SJCRH30 (cell line): ENCODE data around the gene ABCG1. TPM values are rescaled to one million over a fixed set of nuclear protein-coding genes. Genes with fewer than 3 reads are reported as not detected.

Experiments used
- DNase-seq, 2 experiments: peaks; one replicate each; pipeline ENCODE4 v3.0.0-alpha.2; 2015 to 2020
- H3K27ac ChIP-seq: fragments of 250-450 bp; sonication (Bioruptor Pico); 2 replicates; pipeline ENCODE4 v1.5.1; 2020; ENCODE audit warnings: mild to moderate bottlenecking, moderate library complexity
- H3K27me3 ChIP-seq: fragments of 250-450 bp; sonication (Bioruptor Pico); 2 replicates; pipeline ENCODE4 v1.5.1; 2020; ENCODE audit warnings: mild to moderate bottlenecking, moderate library complexity
- H3K36me3 ChIP-seq: fragments of 250-450 bp; sonication (Bioruptor Pico); 2 replicates; pipeline ENCODE4 v1.5.1; 2020; ENCODE audit warnings: mild to moderate bottlenecking, moderate library complexity
- H3K4me1 ChIP-seq: fragments of 250-450 bp; sonication (Bioruptor Pico); 2 replicates; pipeline ENCODE4 v1.5.1; 2020; ENCODE audit warnings: mild to moderate bottlenecking, moderate library complexity
- H3K4me3 ChIP-seq: fragments of 250-450 bp; sonication (Bioruptor Pico); 2 replicates; pipeline ENCODE4 v1.5.1; 2020; ENCODE audit warnings: mild to moderate bottlenecking, moderate library complexity
- H3K9me3 ChIP-seq: fragments of 250-450 bp; sonication (Bioruptor Pico); replicated peaks from 2 replicates; pipeline ENCODE4 v1.5.1; 2020; ENCODE audit warnings: mild to moderate bottlenecking, moderate library complexity
- total RNA-seq: library from RNA; depleted of rRNA; stranded (reverse); fragments of >200 nt; shearing (Covaris generic); gene quantifications from 2 replicates; pipeline ENCODE4 v1.2.3, GENCODE V29; 2014

ABCG1 gene
- total RNA-seq, 1 experiment from 2014 or later = 0.04 TPM

- no peaks in the 10 kb centered on the region for H3K36me3 ChIP-seq
- H3K4me3 ChIP-seq = no peak overlapping the region
- peaks cover 18% of the 10 kb centered on the region for H3K4me1 ChIP-seq
- no peaks in the 10 kb centered on the region for H3K9me3 ChIP-seq
- no peak overlapping the region for H3K27ac ChIP-seq
- peak; percentile 68 to 83 for DNase-seq
- H3K27me3 ChIP-seq = 0 out of 2 replicates have a peak, but pooled peaks cover 5% of the 10 kb centered on the region
These were observed 87.6 kb downstream of the ABCG1 start for GRCh38 chr21:42306366-42307035.

DNA sequence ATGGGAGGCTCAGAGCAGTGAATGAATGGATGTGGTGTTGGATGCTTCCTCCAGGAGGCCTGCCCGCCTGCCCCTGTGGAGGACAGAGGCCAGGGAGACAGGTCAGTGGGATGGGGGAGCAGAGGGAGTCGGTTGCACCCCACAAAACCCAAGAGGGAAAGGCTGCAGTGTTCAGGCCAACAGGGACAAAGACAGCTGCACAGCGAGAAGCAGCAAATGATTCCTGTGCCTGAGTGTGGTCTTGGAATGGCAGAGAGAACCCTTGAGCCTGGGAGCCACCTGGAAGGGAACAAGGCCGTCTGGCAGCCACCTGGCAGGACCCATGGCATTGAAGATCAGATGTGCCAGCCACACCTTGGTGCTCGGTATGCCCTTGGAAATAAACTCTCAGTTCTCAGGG lies 88.2 kb downstream of the ABCG1 start:
- DNase-seq = no peak
- Histone ChIP-seq H3K27ac (no peak overlapping the region; the same call in 1 of the 2 replicates), H3K36me3 (no peaks in the 10 kb centered on the region), H3K4me1 (peaks cover 18% of the 10 kb centered on the region), H3K9me3 (no peaks in the 10 kb centered on the region), H3K4me3 (no peak overlapping the region), H3K27me3 (0 out of 2 replicates have a peak, but pooled peaks cover under 1% of the 10 kb centered on the region)

DNA sequence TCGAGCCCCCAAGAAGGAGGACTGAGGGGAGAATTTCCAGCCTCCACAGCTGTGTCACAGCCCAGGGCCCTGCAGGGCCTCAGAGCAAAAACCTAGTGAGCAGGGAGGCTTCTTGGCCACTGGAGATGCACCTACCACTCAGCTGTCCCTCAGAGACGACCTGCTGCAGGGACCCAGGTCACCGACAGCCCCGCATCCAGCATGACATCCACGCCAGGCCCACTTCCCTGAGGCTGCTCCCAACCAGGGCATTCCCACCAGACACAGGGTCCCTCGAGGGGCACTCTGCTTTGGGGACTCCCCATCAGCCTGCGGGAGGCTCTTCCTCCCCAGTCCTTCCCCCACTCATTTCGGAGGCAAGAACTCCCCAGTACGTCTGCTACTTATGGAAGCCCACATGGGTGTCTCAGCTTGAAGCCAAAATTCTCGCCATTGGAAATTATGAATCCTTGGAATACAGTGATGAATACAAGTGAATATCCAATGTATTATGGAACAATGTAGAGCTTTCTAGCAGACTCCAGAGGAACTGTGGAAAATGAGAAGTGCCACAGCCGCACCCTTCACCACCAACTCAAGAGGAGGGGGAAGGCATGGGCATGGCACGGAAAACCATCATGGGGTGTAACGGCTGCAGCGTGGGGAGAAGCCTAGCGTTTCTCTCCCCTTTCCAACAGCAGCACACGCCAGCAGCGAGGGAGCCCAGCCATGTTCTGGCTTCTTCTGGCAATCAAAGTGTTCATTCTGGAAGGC lies 89.4 kb downstream of the ABCG1 start:
- Histone ChIP-seq H3K4me1 (peaks cover 27% of the 10 kb centered on the region), H3K36me3 (no peaks in the 10 kb centered on the region), H3K27me3 (no peaks in the 10 kb centered on the region), H3K27ac (no peak overlapping the region), H3K9me3 (no peaks in the 10 kb centered on the region), H3K4me3 (no peak overlapping the region)
- DNase-seq = no peak

- no peak for DNase-seq
- no peaks in the 10 kb centered on the region for H3K36me3 ChIP-seq
- H3K9me3 ChIP-seq = no peaks in the 10 kb centered on the region
- H3K27me3 ChIP-seq = no peaks in the 10 kb centered on the region
- H3K27ac ChIP-seq = no peak overlapping the region
- H3K4me3 ChIP-seq = no peak overlapping the region
- H3K4me1 ChIP-seq = peaks cover 32% of the 10 kb centered on the region
These were observed 90.2 kb downstream of the ABCG1 start for GRCh38 chr21:42308914-42309752.

DNA sequence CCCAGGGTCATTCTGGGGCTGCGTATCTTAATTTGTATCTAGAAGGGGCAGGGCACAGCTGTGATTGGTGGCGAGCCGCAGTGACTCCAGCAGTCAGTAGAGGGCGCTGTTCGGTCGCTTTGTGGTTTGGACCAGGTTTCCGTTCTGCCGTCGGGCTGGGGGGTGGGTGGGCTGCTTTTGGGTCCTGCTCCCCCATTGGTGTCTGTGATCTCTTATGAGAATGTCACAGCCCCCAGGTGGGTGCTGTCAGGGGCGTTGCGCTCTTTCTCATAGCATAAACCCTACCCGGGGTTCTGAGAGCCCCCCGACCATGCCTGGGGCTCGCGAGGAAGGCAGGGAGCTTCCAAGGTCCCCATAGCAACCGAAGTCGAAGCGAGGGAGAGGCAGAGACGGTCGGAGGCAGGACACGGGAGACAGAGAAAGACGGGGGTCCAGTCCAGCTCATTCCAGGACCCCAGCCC lies 90.8 kb downstream of the ABCG1 start:
- Histone ChIP-seq H3K9me3 (no peaks in the 10 kb centered on the region), H3K27me3 (no peaks in the 10 kb centered on the region), H3K27ac (no peak overlapping the region), H3K36me3 (no peaks in the 10 kb centered on the region), H3K4me1 (peaks cover 38% of the 10 kb centered on the region), H3K4me3 (no peak overlapping the region)
- peak; percentile 65 to 84 for DNase-seq

DNA sequence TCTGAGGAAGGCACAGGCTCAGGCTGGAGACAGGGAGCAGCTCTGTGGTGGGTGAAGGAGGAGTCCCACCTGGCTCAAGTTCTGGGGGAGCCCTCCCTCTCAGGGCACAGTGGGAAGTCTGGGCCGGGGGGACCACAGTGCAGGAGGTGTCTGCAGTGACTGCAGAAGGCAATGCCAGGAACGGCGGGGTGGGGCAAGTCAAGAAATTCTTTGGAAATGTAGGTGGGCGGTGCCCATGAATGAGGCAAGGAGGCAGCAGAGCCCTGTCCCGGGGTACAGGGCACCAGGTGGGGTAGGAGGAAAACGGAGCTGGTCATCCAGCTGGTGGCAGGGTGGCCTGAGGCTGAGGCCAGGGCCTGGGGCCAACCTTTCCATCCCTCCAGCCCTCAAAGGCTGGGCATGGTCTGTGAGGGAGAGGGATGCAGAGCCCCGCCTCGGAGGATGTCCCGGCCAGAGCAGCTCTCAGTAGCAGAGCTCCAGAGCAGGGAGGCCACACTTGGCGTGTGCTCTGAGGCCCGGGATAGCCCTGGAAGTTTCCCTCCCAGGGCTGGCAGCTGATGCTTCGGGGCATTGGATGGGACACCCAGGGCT lies 91.6 kb downstream of the ABCG1 start:
- no peaks in the 10 kb centered on the region for H3K36me3 ChIP-seq
- H3K4me3 ChIP-seq = no peak overlapping the region
- H3K27ac ChIP-seq = no peak overlapping the region
- H3K4me1 ChIP-seq = peaks cover 42% of the 10 kb centered on the region
- no peaks in the 10 kb centered on the region for H3K27me3 ChIP-seq
- DNase-seq = no peak
- no peaks in the 10 kb centered on the region for H3K9me3 ChIP-seq

DNA sequence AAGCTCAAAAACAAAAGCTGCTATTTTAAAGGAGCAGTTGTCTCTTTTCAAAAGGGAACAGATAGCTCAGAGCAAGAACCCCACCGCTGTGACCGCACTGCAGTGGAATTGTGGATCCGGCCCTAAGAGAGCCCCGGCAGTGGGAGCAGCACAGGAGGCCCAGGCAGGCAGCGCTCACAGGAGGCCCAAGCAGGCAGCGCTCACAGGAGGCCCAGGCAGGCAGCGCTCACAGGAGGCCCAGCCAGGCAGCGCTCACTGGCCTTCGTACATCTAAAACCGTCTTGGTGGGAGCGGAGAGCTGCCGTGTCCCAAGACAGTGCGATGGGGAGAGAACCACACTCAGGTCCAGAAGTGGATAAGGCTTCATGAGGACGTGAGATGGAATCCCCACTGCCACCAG lies 92.2 kb downstream of the ABCG1 start:
- Histone ChIP-seq H3K4me1 (peaks cover 43% of the 10 kb centered on the region), H3K4me3 (no peak overlapping the region), H3K9me3 (no peaks in the 10 kb centered on the region), H3K27ac (no peak overlapping the region), H3K27me3 (no peaks in the 10 kb centered on the region), H3K36me3 (no peaks in the 10 kb centered on the region)
- no peak for DNase-seq

DNA sequence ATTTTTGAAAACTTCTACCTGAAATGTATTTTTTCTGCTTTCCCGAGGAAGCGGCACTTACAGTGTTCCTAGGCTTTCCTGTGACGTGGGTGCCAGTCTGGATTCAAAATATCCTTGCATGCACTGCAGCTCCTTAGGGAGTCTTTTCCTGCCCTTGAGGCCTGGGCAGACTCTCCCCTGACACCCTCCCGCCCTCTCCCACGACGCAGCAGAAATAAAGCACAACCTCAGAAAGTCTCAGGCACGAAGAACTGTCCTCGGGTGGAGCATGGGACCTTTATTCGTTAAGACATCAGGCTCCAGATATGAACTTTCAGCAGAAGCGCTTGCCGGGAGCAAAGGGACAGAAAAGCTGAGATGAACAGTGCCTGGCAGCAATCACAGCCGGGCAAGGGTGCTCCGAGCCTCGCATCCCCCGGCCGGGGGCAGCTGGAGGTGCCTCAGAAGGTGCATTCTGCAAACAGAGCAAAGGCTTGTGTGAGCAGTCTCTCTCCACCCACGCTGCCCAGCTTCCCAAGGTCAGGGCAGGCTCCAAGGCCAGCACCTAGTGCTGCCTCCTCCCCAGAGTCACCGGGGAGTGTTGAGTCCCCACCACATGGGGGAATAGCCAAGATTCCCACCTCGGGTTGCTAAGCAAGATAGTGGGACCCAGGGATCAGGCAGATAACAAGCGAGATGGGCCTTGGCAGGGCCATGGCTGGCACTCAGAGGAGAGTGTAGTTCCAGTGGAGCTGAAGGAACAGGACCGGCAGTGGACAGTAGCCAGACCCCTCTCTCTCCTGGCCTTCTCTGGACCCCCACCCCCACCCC lies 93.1 kb downstream of the ABCG1 start:
- Histone ChIP-seq H3K27me3 (no peaks in the 10 kb centered on the region), H3K27ac (no peak overlapping the region), H3K36me3 (no peaks in the 10 kb centered on the region), H3K9me3 (no peaks in the 10 kb centered on the region), H3K4me1 (peaks cover 46% of the 10 kb centered on the region), H3K4me3 (no peak overlapping the region)
- no peak for DNase-seq

DNA sequence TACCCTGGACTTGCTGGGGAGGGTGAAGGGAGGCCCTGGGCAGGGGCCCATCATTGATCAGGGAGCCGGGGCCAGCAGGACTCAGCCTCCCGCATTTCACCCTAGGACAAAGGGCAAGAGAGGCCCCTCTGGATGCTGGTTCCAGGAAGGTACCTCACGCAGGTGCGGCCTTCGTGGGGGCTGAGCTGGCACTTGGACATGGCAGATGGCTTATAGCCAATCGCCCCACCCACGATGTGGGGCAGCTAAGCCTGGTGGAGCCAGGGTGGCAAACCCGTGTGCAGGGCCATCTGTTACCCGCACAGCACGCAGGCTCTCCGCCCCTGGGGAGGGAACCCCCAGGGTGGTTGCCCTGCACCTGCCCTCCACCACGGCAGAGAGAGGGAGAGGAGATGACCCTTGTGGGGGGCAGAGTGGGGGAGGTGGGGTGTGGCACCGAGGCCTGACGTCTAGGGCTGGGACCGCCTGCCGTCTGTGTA lies 93.7 kb downstream of the ABCG1 start:
- H3K27me3 ChIP-seq = no peaks in the 10 kb centered on the region
- H3K9me3 ChIP-seq = no peaks in the 10 kb centered on the region
- peak overlapping the region; percentile 91 for H3K27ac ChIP-seq
- no peak for DNase-seq
- H3K36me3 ChIP-seq = no peaks in the 10 kb centered on the region
- no peak overlapping the region for H3K4me3 ChIP-seq
- H3K4me1 ChIP-seq = peaks cover 42% of the 10 kb centered on the region

- peak; percentile 97 for DNase-seq
- peak overlapping the region; percentile 91 for H3K27ac ChIP-seq
- H3K9me3 ChIP-seq = no peaks in the 10 kb centered on the region
- no peaks in the 10 kb centered on the region for H3K36me3 ChIP-seq
- H3K27me3 ChIP-seq = no peaks in the 10 kb centered on the region
- peak overlapping the region; percentile 46 for H3K4me3 ChIP-seq
- H3K4me1 ChIP-seq = peaks cover 42% of the 10 kb centered on the region
These were observed 94.6 kb downstream of the ABCG1 start for GRCh38 chr21:42313501-42313969.

DNA sequence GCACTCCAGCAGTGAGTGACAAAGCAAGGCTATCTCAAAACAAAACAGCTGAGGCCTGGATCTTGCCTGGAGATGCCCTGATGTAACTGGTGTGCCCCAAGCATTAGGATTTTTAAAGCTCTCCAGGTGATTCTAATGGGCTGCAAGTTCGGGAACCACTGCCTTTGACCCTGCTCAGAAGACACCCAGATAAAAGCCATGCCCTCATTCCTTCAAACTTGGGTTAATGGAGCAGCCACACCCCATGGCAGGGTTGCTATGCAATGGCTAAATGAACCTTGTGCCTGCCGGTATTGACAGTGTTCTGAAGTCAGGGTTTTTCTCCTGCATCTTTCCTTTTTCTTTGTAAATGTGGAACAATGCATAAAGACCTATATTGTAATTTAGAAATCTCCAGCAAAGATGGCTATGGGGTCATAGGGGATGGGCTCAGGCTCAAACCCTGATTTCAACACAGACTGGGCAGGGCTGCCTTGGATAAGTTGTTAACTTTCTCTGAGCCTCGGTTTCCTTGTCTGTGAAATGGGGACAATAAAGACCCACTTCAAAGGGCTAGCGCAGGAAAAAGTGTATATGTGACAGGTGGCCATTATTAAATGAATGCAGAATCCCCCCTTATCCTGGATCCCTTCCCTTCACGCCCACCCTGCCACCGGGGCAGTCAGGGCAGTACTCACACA lies 95.8 kb downstream of the ABCG1 start:
- DNase-seq = peak in 1 of 2 experiments; percentile 31
- H3K4me1 ChIP-seq = peaks cover 33% of the 10 kb centered on the region
- no peaks in the 10 kb centered on the region for H3K36me3 ChIP-seq
- no peaks in the 10 kb centered on the region for H3K9me3 ChIP-seq
- peak overlapping the region; percentile 91 for H3K27ac ChIP-seq
- H3K27me3 ChIP-seq = no peaks in the 10 kb centered on the region
- peak overlapping the region; percentile 46 for H3K4me3 ChIP-seq

DNA sequence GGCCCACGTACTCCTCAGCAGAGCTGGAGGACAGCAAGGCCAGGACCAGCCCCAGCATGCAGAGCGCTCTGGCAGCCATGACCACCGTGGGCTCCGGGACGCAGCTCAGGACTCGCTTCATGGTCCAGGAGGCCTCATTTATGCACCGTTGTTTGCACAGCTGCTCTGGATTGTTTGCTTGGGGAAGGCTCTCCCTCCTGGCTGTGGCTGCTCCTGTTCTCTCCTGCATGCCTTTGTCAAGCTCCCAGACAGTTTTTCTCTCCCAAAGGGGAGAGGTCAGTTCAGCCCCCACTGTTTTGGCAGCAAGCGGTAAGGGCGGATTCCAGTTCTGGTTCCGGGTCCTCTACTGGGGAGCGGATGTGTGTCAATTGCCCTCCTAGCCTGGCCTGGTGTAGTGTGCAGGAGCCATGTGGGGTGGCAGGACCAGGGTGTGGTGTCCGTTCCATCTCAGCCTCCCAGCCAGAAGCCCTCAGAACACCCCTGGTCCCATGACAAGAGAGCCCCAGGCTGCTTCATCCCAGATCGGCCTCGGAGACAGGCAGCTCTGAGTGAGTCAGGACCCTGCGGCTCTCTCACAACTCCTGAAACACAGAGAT lies 96.5 kb downstream of the ABCG1 start, which contains the start of gene TFF3:
TSS of gene TFF3 (minus strand) at position 114 of the 596 bp plus-strand sequence. CDS start at position 79, 35 bp downstream.
- peak within 1 kb of the TSS; percentile 91 for H3K27ac ChIP-seq
- no peaks in the 10 kb centered on the region for H3K36me3 ChIP-seq
- H3K4me1 ChIP-seq = peaks cover 31% of the 10 kb centered on the region
- no peaks in the 10 kb centered on the region for H3K9me3 ChIP-seq
- H3K4me3 ChIP-seq = peak within 1 kb of the TSS; percentile 46
- H3K27me3 ChIP-seq = no peaks in the 10 kb centered on the region
- DNase-seq = peak; percentile 93 to 96

- H3K4me1 ChIP-seq = peaks cover 31% of the 10 kb centered on the region
- no peak for DNase-seq
- H3K36me3 ChIP-seq = no peaks in the 10 kb centered on the region
- H3K27ac ChIP-seq = no peak overlapping the region
- H3K27me3 ChIP-seq = no peaks in the 10 kb centered on the region
- no peak overlapping the region for H3K4me3 ChIP-seq
- H3K9me3 ChIP-seq = no peaks in the 10 kb centered on the region
These were observed 98.0 kb downstream of the ABCG1 start for GRCh38 chr21:42316891-42317290.
